ENCODE data around the gene ARRB1. TPM values are rescaled to one million over a fixed set of nuclear protein-coding genes. Genes with fewer than 3 reads are reported as not detected.

ARRB1 gene
- total RNA-seq, 1 donor: 14.5 TPM

DNA sequence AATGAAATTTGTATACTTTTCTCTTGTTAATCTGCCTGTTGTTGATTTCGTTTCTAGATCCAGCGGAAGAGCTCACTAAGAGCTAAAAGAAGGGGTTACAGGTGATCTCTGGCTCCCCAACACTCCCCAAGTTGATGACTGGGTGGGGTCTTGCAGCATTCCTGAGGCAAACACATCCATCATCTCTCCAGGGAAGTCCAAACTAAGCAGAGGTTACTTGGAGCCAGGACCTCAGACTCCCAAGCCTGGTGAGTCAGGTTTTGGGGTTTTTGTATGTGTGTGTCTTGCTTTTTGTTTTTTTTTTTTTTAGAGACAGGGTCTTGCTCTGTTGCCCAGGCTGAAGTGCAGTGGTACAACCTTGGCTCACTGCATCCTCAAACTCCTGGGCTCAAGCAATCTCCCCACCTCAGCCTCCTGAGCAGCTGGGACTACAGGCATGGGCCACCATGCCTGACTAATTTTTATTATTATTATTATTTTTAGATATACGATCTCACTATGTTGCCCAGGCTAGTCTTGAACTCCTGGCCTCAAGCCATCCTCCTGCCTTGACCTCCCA lies 36.4 kb upstream of the ARRB1 start:
- H2AFZ ChIP-seq (ENCODE audit: low read length): no peak overlapping the region
- TF ChIP-seq CTCF (IDR thresholded peaks at IDR 0.05; ENCODE audit: extremely low read depth, low read depth, low read length): no peak
- no peaks in the 10 kb centered on the region for H3K27me3 ChIP-seq (ENCODE audit: insufficient read depth, low read length)
- H3K4me1 ChIP-seq (ENCODE audit: insufficient read depth, low read length): peaks cover 18% of the 10 kb centered on the region
- no peak for DNase-seq (ENCODE audit: insufficient read length, low spot score, missing footprints)
- no peak overlapping the region for H3K27ac ChIP-seq (ENCODE audit: low read depth, low read length)
- H4K20me1 ChIP-seq (ENCODE audit: insufficient read depth, low read length): no peaks in the 10 kb centered on the region
- H3K79me2 ChIP-seq (ENCODE audit: insufficient read depth, low read length): no peaks in the 10 kb centered on the region
- H3K4me2 ChIP-seq (ENCODE audit: insufficient read depth, low read length): no peak overlapping the region
- H3K4me3 ChIP-seq (ENCODE audit: insufficient read depth, low read length): no peak overlapping the region
- H3K9me3 ChIP-seq (ENCODE audit: low read depth, low read length): no peaks in the 10 kb centered on the region
- H3K36me3 ChIP-seq (ENCODE audit: insufficient read depth, low read length): no peaks in the 10 kb centered on the region

DNA sequence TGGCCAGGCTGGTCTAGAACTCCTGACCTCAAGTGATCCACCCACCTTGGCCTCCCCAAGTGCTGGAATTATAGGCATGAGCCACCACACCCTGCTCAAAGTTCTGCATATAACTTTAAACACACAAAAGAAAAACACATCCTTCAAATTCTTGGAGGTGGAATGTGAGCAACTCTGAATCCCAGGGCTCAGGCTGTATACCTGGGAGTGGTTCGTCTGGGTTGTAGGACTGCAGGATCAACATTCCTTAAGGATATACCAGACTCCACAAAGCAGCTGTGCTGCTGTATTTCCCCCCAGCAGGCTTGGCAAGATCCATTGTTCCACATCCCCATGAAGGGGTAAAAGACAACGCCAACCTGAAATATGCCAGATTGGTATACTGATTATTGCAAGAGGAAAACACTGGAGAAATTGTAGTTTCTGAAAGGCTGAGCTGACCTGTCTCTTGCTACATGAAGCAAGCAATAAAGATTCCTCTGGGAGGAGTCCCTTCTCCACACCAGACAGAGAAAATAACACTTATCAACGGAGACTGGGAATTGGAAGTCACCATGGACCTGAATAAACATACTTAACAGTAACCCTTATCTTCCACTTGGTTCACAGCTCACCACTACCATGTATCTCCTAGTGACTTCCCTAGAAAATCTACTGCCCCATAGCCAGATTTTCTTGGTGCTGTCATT lies 35.6 kb upstream of the ARRB1 start:
- no peak for DNase-seq (ENCODE audit: insufficient read length, low spot score, missing footprints)
- H3K4me3 ChIP-seq (ENCODE audit: insufficient read depth, low read length): no peak overlapping the region
- peaks cover 18% of the 10 kb centered on the region for H3K4me1 ChIP-seq (ENCODE audit: insufficient read depth, low read length)
- H3K4me2 ChIP-seq (ENCODE audit: insufficient read depth, low read length): no peak overlapping the region
- H4K20me1 ChIP-seq (ENCODE audit: insufficient read depth, low read length): no peaks in the 10 kb centered on the region
- TF ChIP-seq CTCF (IDR thresholded peaks at IDR 0.05; ENCODE audit: extremely low read depth, low read depth, low read length): no peak
- no peaks in the 10 kb centered on the region for H3K9me3 ChIP-seq (ENCODE audit: low read depth, low read length)
- H3K27me3 ChIP-seq (ENCODE audit: insufficient read depth, low read length): no peaks in the 10 kb centered on the region
- H3K79me2 ChIP-seq (ENCODE audit: insufficient read depth, low read length): no peaks in the 10 kb centered on the region
- no peak overlapping the region for H3K27ac ChIP-seq (ENCODE audit: low read depth, low read length)
- no peaks in the 10 kb centered on the region for H3K36me3 ChIP-seq (ENCODE audit: insufficient read depth, low read length)
- H2AFZ ChIP-seq (ENCODE audit: low read length): no peak overlapping the region

GRCh38 chr11:75384438-75385080 lies 33.1 kb upstream of the ARRB1 start:
- Histone ChIP-seq H3K27me3 (ENCODE audit: insufficient read depth, low read length) (no peaks in the 10 kb centered on the region), H3K27ac (ENCODE audit: low read depth, low read length) (no peak overlapping the region), H3K4me3 (ENCODE audit: insufficient read depth, low read length) (no peak overlapping the region), H3K36me3 (ENCODE audit: insufficient read depth, low read length) (no peaks in the 10 kb centered on the region), H3K4me2 (ENCODE audit: insufficient read depth, low read length) (peak overlapping the region; percentile 67), H3K4me1 (ENCODE audit: insufficient read depth, low read length) (peaks cover 18% of the 10 kb centered on the region), H2AFZ (ENCODE audit: low read length) (peak overlapping the region; percentile 84), H4K20me1 (ENCODE audit: insufficient read depth, low read length) (no peaks in the 10 kb centered on the region), H3K9me3 (ENCODE audit: low read depth, low read length) (no peaks in the 10 kb centered on the region), H3K79me2 (ENCODE audit: insufficient read depth, low read length) (no peaks in the 10 kb centered on the region)
- TF ChIP-seq CTCF (IDR thresholded peaks at IDR 0.05; ENCODE audit: extremely low read depth, low read depth, low read length): peak; percentile 92
- peak; percentile 95 for DNase-seq (ENCODE audit: insufficient read length, low spot score, missing footprints)

DNA sequence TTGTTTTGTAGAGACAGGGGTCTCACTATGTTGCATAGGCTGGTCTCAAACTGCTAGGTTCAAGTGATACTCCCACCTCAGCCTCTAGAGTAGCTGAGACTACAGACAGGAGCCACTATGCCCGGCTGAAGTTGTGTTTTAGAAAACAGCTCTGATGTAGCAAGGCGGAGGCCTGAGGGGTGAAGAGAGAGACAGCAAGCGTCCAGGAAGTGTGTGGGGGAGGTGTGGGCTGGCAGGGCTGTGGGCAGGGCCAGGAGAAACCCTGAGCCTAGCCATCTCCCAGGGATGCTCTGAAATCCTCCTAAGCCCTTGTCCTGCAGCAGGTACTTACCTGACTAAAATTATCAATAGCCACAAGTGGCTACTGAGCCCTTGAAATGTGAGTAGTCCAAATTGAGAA lies 31.8 kb upstream of the ARRB1 start:
- H3K27me3 ChIP-seq (ENCODE audit: insufficient read depth, low read length): no peaks in the 10 kb centered on the region
- no peaks in the 10 kb centered on the region for H4K20me1 ChIP-seq (ENCODE audit: insufficient read depth, low read length)
- no peak for DNase-seq (ENCODE audit: insufficient read length, low spot score, missing footprints)
- H2AFZ ChIP-seq (ENCODE audit: low read length): no peak overlapping the region
- H3K79me2 ChIP-seq (ENCODE audit: insufficient read depth, low read length): no peaks in the 10 kb centered on the region
- no peaks in the 10 kb centered on the region for H3K9me3 ChIP-seq (ENCODE audit: low read depth, low read length)
- no peak for TF ChIP-seq CTCF (IDR thresholded peaks at IDR 0.05; ENCODE audit: extremely low read depth, low read depth, low read length)
- H3K4me2 ChIP-seq (ENCODE audit: insufficient read depth, low read length): no peak overlapping the region
- H3K4me1 ChIP-seq (ENCODE audit: insufficient read depth, low read length): peaks cover 15% of the 10 kb centered on the region
- H3K27ac ChIP-seq (ENCODE audit: low read depth, low read length): no peak overlapping the region
- H3K36me3 ChIP-seq (ENCODE audit: insufficient read depth, low read length): no peaks in the 10 kb centered on the region
- no peak overlapping the region for H3K4me3 ChIP-seq (ENCODE audit: insufficient read depth, low read length)
